ENCODE results near the gene GPD2. TPM values are rescaled to one million over a fixed set of nuclear protein-coding genes. Genes with fewer than 3 reads are reported as not detected.

The GPD2 gene
- total RNA-seq, 3 donors from 2014 or later (not counting 1 experiment from before 2014, with no cell fraction given), result 12.5 to 20.2 (median 18.3) TPM

GRCh38 chr2:156539086-156539860 is 103.1 kb downstream of the GPD2 start:
- intact Hi-C loops (cut with micrococcal nuclease), result no loop called here
- Histone ChIP-seq H3K36me3 (ENCODE audit: control insufficient read depth, insufficient read depth, low read length) (no peaks in the 10 kb centered on the region), H3K4me3 (ENCODE audit: low read length) (no peak overlapping the region), H3K9me3 (ENCODE audit: control insufficient read depth, insufficient read depth, low read length) (no peaks in the 10 kb centered on the region), H3K27ac (ENCODE audit: low read length) (no peak overlapping the region), H3K27me3 (ENCODE audit: control insufficient read depth, insufficient read depth, low read length) (no peaks in the 10 kb centered on the region), H3K4me1 (ENCODE audit: control insufficient read depth, insufficient read depth, low read length) (no peaks in the 10 kb centered on the region)
- Mint-ChIP-seq H3K36me3 (no peaks in the 10 kb centered on the region), H3K27me3 (ENCODE audit: low read depth in 2 of 2) (no peaks in the 10 kb centered on the region), H3K9me3 (no peaks in the 10 kb centered on the region), H3K4me3 (no peak overlapping the region), H3K27ac (no peak overlapping the region), H3K4me1 (peaks cover 7 to 14% of the 10 kb centered on the region in 2 donors)
- DNase-seq (no peak), ATAC-seq (no peak)
- WGBS (ENCODE audit: insufficient coverage), result 92% methylated on average over 4 of the region's 4 CpGs
- TF ChIP-seq CTCF (IDR thresholded peaks at IDR 0.05), result no peak

GRCh38 chr2:156540706-156541105 is 104.5 kb downstream of the GPD2 start:
- Mint-ChIP-seq H3K4me3 (no peak overlapping the region), H3K27me3 (ENCODE audit: low read depth in 2 of 2) (no peaks in the 10 kb centered on the region), H3K9me3 (no peaks in the 10 kb centered on the region), H3K4me1 (peaks cover 0 to 7% of the 10 kb centered on the region in 2 donors), H3K27ac (no peak overlapping the region), H3K36me3 (no peaks in the 10 kb centered on the region)
- Histone ChIP-seq H3K27ac (ENCODE audit: low read length) (no peak overlapping the region), H3K9me3 (ENCODE audit: control insufficient read depth, insufficient read depth, low read length) (no peaks in the 10 kb centered on the region), H3K4me3 (ENCODE audit: low read length) (no peak overlapping the region), H3K36me3 (ENCODE audit: control insufficient read depth, insufficient read depth, low read length) (no peaks in the 10 kb centered on the region), H3K4me1 (ENCODE audit: control insufficient read depth, insufficient read depth, low read length) (no peaks in the 10 kb centered on the region), H3K27me3 (ENCODE audit: control insufficient read depth, insufficient read depth, low read length) (no peaks in the 10 kb centered on the region)
- no peak for ATAC-seq
- no CpG with 5 or more reads among the region's 1 CpG for WGBS (ENCODE audit: insufficient coverage)
- no peak for TF ChIP-seq CTCF (IDR thresholded peaks at IDR 0.05)
- DNase-seq, result no peak
- intact Hi-C loops (cut with micrococcal nuclease), result no loop called here

GRCh38 chr2:156541229-156541628 is 105.0 kb downstream of the GPD2 start:
- no peak for ATAC-seq
- no peaks in the 10 kb centered on the region for H3K9me3 ChIP-seq (ENCODE audit: control insufficient read depth, insufficient read depth, low read length)
- Mint-ChIP-seq H3K36me3 (no peaks in the 10 kb centered on the region), H3K4me1 (peaks cover 0 to 7% of the 10 kb centered on the region in 2 donors), H3K4me3 (no peak overlapping the region), H3K27me3 (ENCODE audit: low read depth in 2 of 2) (no peaks in the 10 kb centered on the region), H3K9me3 (no peaks in the 10 kb centered on the region), H3K27ac (no peak overlapping the region)
- H3K4me1 ChIP-seq (ENCODE audit: control insufficient read depth, insufficient read depth, low read length), result no peaks in the 10 kb centered on the region
- intact Hi-C loops (cut with micrococcal nuclease), result no loop called here
- H3K36me3 ChIP-seq (ENCODE audit: control insufficient read depth, insufficient read depth, low read length), result no peaks in the 10 kb centered on the region
- DNase-seq, result no peak
- no peak overlapping the region for H3K27ac ChIP-seq (ENCODE audit: low read length)
- no peak for TF ChIP-seq CTCF (IDR thresholded peaks at IDR 0.05)
- H3K4me3 ChIP-seq (ENCODE audit: low read length), result no peak overlapping the region
- no peaks in the 10 kb centered on the region for H3K27me3 ChIP-seq (ENCODE audit: control insufficient read depth, insufficient read depth, low read length)

- H3K4me3 ChIP-seq (ENCODE audit: low read length), result no peak overlapping the region
- Mint-ChIP-seq H3K27ac (no peak overlapping the region), H3K4me1 (peaks cover 0 to 4% of the 10 kb centered on the region in 2 donors), H3K36me3 (no peaks in the 10 kb centered on the region), H3K4me3 (no peak overlapping the region), H3K27me3 (ENCODE audit: low read depth in 2 of 2) (no peaks in the 10 kb centered on the region), H3K9me3 (no peaks in the 10 kb centered on the region)
- intact Hi-C loops (cut with micrococcal nuclease), result no loop called here
- WGBS (ENCODE audit: insufficient coverage), result 85% methylated on average over 1 of the region's 2 CpGs
- no peak for DNase-seq
- no peak for ATAC-seq
- no peaks in the 10 kb centered on the region for H3K36me3 ChIP-seq (ENCODE audit: control insufficient read depth, insufficient read depth, low read length)
- TF ChIP-seq CTCF (IDR thresholded peaks at IDR 0.05), result no peak
- no peaks in the 10 kb centered on the region for H3K27me3 ChIP-seq (ENCODE audit: control insufficient read depth, insufficient read depth, low read length)
- no peaks in the 10 kb centered on the region for H3K4me1 ChIP-seq (ENCODE audit: control insufficient read depth, insufficient read depth, low read length)
- H3K27ac ChIP-seq (ENCODE audit: low read length), result no peak overlapping the region
- H3K9me3 ChIP-seq (ENCODE audit: control insufficient read depth, insufficient read depth, low read length), result no peaks in the 10 kb centered on the region
Measured at GRCh38 chr2:156541706-156542105, 105.5 kb downstream of the GPD2 start.
